ENCODE measurements around the gene MRPS5.

Gene MRPS5

DNA sequence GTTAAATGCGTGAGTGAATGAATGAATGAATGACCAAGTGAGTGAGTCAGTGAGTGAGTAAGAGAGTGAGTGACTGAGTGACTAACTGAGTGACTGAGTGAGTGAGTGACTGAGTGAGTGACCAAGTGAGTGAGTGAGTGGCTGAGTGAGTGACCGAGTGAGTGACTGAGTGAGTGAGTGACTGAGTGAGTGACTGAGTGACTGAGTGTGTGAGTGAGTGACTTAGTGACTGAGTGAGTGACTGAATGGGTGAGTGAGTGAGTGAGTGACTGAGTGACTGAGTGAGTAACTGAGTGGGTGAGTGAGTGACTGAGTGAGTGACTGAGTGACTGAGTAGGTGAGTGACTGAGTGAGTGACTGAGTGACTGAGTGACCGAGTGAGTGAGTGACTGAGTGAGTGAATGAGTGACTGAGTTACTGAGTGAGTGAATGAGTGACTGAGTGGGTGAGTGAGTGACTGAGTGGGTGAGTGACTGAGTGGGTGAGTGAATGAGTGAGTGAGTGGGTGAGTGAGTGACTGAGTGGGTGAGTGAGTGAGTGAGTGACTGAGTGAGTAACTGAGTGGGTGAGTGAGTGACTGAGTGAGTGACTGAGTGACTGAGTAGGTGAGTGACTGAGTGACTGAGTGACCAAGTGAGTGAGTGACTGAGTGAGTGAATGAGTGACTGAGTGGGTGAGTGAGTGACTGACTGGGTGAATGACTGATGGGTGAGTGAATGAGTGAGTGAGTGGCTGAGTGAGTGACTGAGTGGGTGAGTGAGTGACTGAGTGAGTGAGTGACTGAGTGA, 84.8 kb downstream of the MRPS5 start:
- Histone ChIP-seq H3K4me3 (no peak overlapping the region), H3K27ac (no peak overlapping the region), H3K9ac (ENCODE audit: insufficient read length) (no peak overlapping the region), H3K36me3 (ENCODE audit: insufficient read depth, low read length) (no peaks in the 10 kb centered on the region), H3K9me3 (ENCODE audit: low read depth, low read length) (no peaks in the 10 kb centered on the region)
- TF ChIP-seq POLR2AphosphoS5 (IDR thresholded peaks at IDR 0.05; ENCODE audit: borderline replicate concordance, low read depth, low read length) (no peak), FOXP2 (optimal IDR thresholded peaks at IDR 0.05; ENCODE audit: control extremely low read depth, extremely low read length, insufficient read depth) (no peak), EZH2 (IDR thresholded peaks at IDR 0.05) (no peak)
- no peak for DNase-seq (ENCODE audit: low read depth, low spot score)
